HepG2 (cell line): ENCODE measurements around the gene CNPPD1. TPM values are rescaled to one million over a fixed set of nuclear protein-coding genes. Genes with fewer than 3 reads are reported as not detected.

Source experiments
- ELF4 ChIP-seq: sonication (generic); formaldehyde crosslinking; IDR thresholded peaks from 2 replicates; pipeline ENCODE4 v1.5.0; 2020; ENCODE audit warnings: missing genetic modification reagents, mild to moderate bottlenecking, moderate library complexity, borderline replicate concordance
- HNRNPLL ChIP-seq: fragments of 200-400 bp; formaldehyde crosslinking; IDR thresholded peaks from 2 replicates; pipeline ENCODE4 v1.6.1; 2017; ENCODE audit warnings: mild to moderate bottlenecking, low read depth, low read length; ENCODE audit not compliant: poor library complexity, severe bottlenecking
- LCORL ChIP-seq, 2 experiments: fragments of 450-650 bp in 1 of 2; sonication (generic) in 1 of 2; formaldehyde crosslinking in 1 of 2; IDR thresholded peaks; 2 replicates each; pipeline versions ENCODE4 v1.5.0 to v1.6.1; 2017 to 2020; ENCODE audit warnings: antibody characterized with exemption in 1 of 2, missing genetic modification reagents in 1 of 2
- PATZ1 ChIP-seq: sonication (generic); formaldehyde crosslinking; IDR thresholded peaks from 2 replicates; pipeline ENCODE4 v1.4.0; 2020; ENCODE audit warnings: missing genetic modification reagents
- PAX8 ChIP-seq: sonication (generic); formaldehyde crosslinking; IDR thresholded peaks from 2 replicates; pipeline ENCODE4 v1.8.0; 2022; ENCODE audit warnings: mild to moderate bottlenecking, missing genetic modification reagents, borderline replicate concordance
- PHF21A ChIP-seq: sonication (generic); formaldehyde crosslinking; IDR thresholded peaks from 2 replicates; pipeline ENCODE4 v1.5.0; 2020; ENCODE audit warnings: mild to moderate bottlenecking, missing genetic modification reagents
- SAP130 ChIP-seq: IDR thresholded peaks from 2 replicates; pipeline ENCODE4 v1.6.1; 2016; ENCODE audit warnings: low read depth
- ZNF136 ChIP-seq: sonication (generic); formaldehyde crosslinking; IDR thresholded peaks from 2 replicates; pipeline ENCODE4 v1.8.1; 2022; ENCODE audit warnings: low read depth, mild to moderate bottlenecking, moderate library complexity, missing genetic modification reagents
- ZNF224 ChIP-seq: sonication (generic); formaldehyde crosslinking; IDR thresholded peaks from 2 replicates; pipeline ENCODE4 v1.5.0; 2020; ENCODE audit warnings: mild to moderate bottlenecking, missing genetic modification reagents
- ZNF383 ChIP-seq: sonication (generic); formaldehyde crosslinking; IDR thresholded peaks from 2 replicates; pipeline ENCODE4 v1.4.0; 2020; ENCODE audit warnings: missing genetic modification reagents, mild to moderate bottlenecking, borderline replicate concordance
- ZNF780A ChIP-seq: sonication (generic); formaldehyde crosslinking; IDR thresholded peaks from 2 replicates; pipeline ENCODE4 v1.8.0; 2022; ENCODE audit warnings: mild to moderate bottlenecking, missing genetic modification reagents, moderate library complexity
- ZNF782 ChIP-seq: sonication (generic); formaldehyde crosslinking; IDR thresholded peaks from 2 replicates; pipeline ENCODE4 v1.4.0; 2020; ENCODE audit warnings: missing genetic modification reagents, mild to moderate bottlenecking, borderline replicate concordance
- polyA plus RNA-seq, 8 experiments: library from polyadenylated mRNA; depleted of rRNA in 3 of 8; stranded (reverse) in 7 of 8; unstranded in 1 of 8; fragments of >200 nt; fragmentation: Illumina TruSeq in 4 of 8; extraction: Trizol in 4 of 8; gene quantifications; 2 replicates each; pipeline versions ENCODE4 v1.2.1 to v1.2.3, GENCODE V29; 2011 to 2016; ENCODE audit warnings: low read depth in 4 of 8, missing spikeins in 1 of 8, mixed read lengths in 1 of 8; ENCODE audit not compliant: insufficient read depth in 1 of 8
- total RNA-seq, 5 experiments: library from RNA; depleted of rRNA; stranded (reverse); fragments of >200 nt; fragmentation: Illumina TruSeq; extraction: Trizol; gene quantifications; 2 replicates each; pipeline ENCODE4 v1.2.3, GENCODE V29; 2016; ENCODE audit warnings: low read depth in 1 of 5
- TF ChIP-seq, protein P1 (sequence below): IDR thresholded peaks from 2 replicates; pipeline ENCODE4 v1.6.1; 2018; ENCODE audit warnings: missing genetic modification reagents
- TF ChIP-seq, protein P2 (sequence below): sonication (generic); formaldehyde crosslinking; IDR thresholded peaks from 2 replicates; pipeline ENCODE4 v1.5.1; 2020; ENCODE audit warnings: mild to moderate bottlenecking, missing genetic modification reagents, borderline replicate concordance

The CNPPD1 gene
- total and polyA plus RNA-seq, 2 of the 13 experiments (the other 11 are each of a cell fraction or from before 2014, with no cell fraction given): 35.5 to 49.4 TPM

GRCh38 chr2:219205981-219206327 lies 29.2 kb upstream of the CNPPD1 start (continued):
- no peak for TF ChIP-seq PATZ1 (CRISPR knock-in tag)
- no peak for TF ChIP-seq HNRNPLL
- no peak for TF ChIP-seq SAP130 (CRISPR knock-in tag)
- TF ChIP-seq ZNF782: peak; percentile 89; the same call in 1 of the 2 replicates
- TF ChIP-seq PAX8 (CRISPR knock-in tag): 0 out of 2 replicates have a peak, but pooled peaks have one; percentile 17
- TF ChIP-seq ZNF224 (CRISPR knock-in tag): no peak; the same call in 1 of the 2 replicates
- TF ChIP-seq ELF4: 0 out of 2 replicates have a peak, but pooled peaks have one; percentile 40
- TF ChIP-seq, protein P1, sequence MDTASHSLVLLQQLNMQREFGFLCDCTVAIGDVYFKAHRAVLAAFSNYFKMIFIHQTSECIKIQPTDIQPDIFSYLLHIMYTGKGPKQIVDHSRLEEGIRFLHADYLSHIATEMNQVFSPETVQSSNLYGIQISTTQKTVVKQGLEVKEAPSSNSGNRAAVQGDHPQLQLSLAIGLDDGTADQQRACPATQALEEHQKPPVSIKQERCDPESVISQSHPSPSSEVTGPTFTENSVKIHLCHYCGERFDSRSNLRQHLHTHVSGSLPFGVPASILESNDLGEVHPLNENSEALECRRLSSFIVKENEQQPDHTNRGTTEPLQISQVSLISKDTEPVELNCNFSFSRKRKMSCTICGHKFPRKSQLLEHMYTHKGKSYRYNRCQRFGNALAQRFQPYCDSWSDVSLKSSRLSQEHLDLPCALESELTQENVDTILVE: no peak
- 0 out of 2 replicates have a peak, but pooled peaks have one; percentile 3 for TF ChIP-seq ZNF136 (CRISPR knock-in tag)
- no peak for TF ChIP-seq ZNF780A
- peak; percentile 13; the same call in 1 of the 2 replicates for TF ChIP-seq PHF21A (CRISPR knock-in tag)
- TF ChIP-seq, protein P2, sequence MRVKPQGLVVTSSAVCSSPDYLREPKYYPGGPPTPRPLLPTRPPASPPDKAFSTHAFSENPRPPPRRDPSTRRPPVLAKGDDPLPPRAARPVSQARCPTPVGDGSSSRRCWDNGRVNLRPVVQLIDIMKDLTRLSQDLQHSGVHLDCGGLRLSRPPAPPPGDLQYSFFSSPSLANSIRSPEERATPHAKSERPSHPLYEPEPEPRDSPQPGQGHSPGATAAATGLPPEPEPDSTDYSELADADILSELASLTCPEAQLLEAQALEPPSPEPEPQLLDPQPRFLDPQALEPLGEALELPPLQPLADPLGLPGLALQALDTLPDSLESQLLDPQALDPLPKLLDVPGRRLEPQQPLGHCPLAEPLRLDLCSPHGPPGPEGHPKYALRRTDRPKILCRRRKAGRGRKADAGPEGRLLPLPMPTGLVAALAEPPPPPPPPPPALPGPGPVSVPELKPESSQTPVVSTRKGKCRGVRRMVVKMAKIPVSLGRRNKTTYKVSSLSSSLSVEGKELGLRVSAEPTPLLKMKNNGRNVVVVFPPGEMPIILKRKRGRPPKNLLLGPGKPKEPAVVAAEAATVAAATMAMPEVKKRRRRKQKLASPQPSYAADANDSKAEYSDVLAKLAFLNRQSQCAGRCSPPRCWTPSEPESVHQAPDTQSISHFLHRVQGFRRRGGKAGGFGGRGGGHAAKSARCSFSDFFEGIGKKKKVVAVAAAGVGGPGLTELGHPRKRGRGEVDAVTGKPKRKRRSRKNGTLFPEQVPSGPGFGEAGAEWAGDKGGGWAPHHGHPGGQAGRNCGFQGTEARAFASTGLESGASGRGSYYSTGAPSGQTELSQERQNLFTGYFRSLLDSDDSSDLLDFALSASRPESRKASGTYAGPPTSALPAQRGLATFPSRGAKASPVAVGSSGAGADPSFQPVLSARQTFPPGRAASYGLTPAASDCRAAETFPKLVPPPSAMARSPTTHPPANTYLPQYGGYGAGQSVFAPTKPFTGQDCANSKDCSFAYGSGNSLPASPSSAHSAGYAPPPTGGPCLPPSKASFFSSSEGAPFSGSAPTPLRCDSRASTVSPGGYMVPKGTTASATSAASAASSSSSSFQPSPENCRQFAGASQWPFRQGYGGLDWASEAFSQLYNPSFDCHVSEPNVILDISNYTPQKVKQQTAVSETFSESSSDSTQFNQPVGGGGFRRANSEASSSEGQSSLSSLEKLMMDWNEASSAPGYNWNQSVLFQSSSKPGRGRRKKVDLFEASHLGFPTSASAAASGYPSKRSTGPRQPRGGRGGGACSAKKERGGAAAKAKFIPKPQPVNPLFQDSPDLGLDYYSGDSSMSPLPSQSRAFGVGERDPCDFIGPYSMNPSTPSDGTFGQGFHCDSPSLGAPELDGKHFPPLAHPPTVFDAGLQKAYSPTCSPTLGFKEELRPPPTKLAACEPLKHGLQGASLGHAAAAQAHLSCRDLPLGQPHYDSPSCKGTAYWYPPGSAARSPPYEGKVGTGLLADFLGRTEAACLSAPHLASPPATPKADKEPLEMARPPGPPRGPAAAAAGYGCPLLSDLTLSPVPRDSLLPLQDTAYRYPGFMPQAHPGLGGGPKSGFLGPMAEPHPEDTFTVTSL: 0 out of 2 replicates have a peak, but pooled peaks have one; percentile 9
- 0 out of 2 replicates have a peak, but pooled peaks have one; percentile 83 for TF ChIP-seq ZNF383 (CRISPR knock-in tag)
- TF ChIP-seq LCORL (IDR thresholded peaks at IDR 0.05): no peak
- TF ChIP-seq LCORL (CRISPR knock-in tag; IDR thresholded peaks at IDR 0.05): peak; percentile 16; the same call in 1 of the 2 replicates
